GM11168 (cell line): ENCODE data around the gene RPL23.

ENCODE experiments used
- in situ Hi-C: fragments of 300-500 bp; cut with MboI; formaldehyde crosslinking; loops from one replicate; pipeline ENCODE4 v1.12.0; 2022; ENCODE audit warnings: low sequenced_read_pairs; ENCODE audit not compliant: unreplicated experiment

RPL23 gene

DNA sequence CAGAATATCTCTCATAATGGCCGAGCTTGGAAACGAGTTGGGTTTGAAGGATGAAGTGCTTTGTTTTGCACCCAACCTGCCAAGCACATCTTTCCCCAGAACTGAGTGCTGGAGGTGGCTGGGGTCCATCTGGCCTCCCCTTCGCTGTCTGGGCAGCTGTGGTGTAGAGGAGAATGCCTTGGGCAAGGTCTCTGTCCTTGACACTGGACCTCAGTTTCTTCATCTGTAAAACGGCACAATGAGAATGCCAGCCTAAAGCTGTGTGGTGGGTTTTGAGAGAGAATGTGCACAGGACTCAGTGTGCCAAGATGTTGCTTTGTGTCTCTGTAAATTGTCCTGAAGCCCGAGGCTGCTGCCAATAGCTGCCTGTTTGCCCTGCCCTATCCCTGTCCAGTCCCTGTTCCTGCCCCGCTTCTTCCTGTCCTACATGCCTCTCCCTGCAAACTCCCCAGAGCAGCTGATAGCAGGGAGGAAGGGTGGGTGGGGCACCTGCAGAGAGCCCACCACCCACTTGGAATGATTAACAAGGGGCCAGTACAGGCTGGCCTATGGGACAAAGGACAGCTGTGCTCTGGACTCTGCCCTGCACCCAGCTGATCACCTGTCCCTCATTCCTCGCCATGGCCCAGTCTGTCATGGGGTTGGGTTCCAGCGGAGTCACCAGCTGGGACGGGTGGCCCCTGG lies 31.7 kb upstream of the RPL23 start:
- in situ Hi-C loops: no loop called here

DNA sequence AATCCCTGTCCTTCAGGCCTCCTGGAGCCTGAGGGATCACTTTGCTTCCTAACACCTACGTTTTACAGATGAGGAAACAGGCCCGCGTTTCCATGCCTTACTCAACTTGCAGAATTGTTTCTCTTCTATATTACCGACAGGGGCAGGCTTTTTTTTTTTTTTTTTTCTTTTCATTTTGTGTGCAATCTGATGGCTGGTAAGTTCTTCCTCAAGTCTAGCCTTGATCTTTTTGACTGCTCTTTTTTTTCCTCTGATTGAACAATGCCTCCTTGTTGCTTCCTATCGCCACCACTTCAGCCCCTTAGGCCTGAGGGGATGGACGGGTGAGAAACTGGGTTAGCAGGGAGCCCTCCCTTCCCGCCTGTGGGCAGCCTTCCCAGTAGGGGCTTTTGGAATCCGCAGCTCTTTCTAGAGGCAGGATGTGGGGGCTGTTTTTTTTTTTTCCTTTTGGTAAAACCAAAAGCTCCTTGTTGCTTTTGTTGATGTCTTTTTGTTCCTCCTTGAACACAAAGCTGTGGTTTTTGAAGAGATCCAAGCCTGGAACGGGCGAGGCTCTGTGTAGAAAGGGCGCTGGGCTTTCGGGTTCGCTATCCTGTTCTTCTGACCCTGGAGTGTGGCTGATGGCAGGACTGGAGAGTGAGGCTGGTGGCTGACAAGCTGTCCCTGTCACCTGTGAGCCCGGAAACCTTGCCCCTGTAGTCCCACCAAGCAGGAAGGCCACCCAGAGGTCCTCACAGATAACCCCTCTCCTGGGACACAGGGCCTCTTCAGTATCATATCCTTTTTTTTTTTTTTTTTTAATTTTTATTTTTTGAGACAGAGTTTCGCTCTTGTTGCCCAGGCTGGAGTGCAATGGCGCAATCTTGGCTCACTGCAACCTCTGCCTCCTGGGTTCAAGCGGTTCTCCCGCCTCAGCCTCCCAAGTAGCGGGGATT lies 30.3 kb upstream of the RPL23 start:
- in situ Hi-C loops: no loop called here

DNA sequence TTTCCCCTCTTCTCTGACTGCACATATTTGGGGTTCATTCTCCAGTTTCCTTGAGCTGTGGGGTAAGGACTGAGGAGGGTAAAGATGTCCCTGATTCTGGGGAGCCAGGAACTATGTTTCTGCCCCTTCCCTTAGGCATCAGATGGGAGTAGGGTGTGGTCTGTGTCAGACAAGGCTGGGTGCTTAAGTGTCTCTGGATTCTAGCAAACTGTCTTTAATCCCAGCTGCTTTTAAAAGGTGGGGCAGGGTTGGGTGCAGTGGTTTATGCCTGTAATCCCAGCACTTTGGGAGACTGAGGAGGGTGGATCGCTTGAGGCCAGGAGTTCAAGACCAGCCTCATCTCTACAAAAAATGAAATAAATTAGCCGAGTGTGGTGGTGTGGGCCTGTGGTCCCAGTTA lies 29.3 kb upstream of the RPL23 start:
- in situ Hi-C loops: no loop called here

DNA sequence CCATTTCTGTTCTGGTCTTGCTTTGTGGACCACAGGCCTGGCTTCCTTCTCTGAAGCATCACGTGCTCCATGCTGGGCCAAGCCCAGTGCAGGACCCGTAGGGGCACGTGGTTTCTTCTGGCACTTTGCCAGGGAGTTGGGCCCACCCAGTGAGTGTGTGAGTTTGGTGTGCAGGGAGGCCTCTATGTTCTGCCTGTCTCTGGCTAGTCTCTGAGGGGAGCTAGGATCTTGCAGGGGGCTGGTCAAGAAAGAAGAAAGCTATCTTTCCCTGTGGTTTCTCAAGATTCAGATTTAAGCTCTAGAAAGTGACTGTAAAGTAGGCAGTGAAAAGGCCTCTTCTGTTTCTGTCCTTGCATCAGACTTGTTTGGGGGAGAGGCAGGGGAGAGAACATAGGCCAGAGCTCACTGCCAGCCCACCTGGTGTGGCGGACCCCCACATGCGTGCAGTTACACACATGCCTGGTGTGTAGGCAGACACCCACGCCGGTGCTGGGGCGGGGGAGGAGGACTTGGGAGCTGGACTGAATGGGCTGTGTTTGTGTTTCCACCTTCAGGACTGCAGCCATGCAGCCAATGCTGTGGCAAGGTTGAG lies 28.2 kb upstream of the RPL23 start:
- in situ Hi-C loops: no loop called here

DNA sequence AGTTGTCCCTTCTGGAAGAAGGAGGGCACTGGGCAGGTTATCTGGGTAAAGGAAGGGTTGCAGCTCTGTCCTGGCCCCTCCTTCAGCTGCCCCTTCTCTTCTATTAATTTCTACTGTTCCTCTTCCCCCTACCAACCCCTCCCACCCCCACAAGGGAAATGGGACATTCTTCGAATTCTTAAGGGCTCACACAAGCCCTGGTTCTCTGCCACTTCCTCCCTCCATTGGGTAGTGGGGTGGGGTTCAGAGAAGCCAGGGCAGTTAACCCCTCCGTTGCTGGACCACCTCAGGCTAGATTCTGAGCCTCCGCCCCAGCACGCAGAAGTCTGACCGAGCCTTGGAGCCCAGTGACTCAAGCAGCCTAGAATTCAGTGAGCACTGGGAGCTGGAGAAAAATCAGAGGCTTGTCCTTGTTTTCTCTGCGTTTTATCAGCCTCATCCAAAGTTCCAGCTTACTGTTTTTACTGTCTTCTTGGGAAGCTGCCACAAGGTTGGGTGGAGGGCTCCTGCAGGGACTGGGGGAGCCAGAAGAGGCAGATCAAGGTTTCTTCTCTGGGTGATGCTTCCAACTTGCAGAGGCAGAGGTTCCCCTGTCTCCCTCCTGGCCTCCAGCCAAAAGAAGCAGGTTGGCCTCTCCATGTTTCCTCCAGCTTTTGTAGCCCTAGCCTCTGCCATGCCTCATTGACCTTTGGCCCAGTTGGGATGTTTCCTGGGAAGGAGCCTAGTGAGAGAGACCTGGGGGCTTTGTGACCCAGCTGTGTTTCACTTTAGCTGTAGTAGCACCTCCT lies 26.6 kb upstream of the RPL23 start:
- in situ Hi-C loops: no loop called here

DNA sequence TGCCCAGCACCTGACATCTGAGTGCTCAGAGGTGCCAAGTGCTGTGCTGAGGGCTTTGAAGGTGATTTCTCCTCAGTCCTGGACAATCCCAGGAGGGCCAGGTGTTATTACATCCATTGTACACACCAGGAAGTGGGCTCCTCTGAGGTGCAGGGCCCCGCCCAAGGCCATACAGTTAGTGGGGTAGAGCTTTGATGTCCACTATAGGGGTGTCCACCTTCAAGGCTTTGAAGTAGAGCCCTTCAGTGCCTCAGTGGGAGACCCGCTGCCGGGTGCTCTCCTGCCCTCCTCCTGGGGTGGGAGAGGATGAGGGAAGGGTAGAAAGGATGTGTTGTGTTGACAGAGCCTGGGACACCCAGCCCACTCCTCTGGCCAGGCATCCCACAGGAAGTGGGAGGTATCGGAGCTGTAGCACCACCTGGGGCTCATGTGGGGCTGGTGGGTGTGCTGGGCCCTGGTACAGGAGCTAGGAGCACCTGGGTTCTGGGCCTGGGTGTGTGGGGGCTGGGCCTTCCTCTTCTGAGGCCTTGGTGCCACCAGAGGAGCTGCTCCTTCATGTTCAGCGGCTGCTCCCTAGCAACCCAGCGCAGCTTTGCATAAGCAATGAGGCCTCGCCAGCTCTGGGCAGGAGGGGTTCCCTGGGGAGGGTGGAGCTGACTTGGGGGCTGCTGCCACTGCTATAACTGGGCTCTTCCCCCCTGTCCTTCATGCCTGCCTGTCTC lies 23.8 kb upstream of the RPL23 start:
- in situ Hi-C loops: no loop called here

DNA sequence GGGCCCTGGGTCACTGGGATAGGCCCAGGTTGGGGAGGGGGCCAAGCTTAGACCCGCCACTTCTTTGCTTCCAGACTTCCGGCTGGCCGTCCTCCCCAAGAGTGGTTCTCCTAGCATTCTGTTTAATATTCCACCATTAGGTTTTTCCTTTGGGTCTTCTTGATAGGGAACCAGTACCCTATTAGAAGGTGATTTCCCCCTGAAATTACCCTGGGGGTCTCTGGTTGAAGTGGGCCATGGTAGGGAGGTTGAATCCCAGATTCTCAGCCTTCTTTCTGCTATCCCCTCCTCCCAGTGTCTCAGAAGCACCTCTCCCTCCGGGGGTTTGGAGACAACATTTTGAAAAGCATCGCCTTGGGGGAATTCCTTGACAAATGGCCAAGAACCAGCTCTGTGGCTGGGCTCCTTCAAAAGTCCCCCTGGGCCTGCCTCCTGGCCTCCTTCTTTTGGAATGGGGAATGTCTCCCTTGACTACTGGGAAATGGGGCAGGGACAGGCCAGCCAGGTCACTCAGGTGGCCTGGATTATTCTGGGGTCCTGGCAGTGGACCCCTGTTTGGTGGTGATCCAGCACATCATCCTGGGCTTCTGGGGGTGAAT lies 22.1 kb upstream of the RPL23 start:
- in situ Hi-C loops: no loop called here

DNA sequence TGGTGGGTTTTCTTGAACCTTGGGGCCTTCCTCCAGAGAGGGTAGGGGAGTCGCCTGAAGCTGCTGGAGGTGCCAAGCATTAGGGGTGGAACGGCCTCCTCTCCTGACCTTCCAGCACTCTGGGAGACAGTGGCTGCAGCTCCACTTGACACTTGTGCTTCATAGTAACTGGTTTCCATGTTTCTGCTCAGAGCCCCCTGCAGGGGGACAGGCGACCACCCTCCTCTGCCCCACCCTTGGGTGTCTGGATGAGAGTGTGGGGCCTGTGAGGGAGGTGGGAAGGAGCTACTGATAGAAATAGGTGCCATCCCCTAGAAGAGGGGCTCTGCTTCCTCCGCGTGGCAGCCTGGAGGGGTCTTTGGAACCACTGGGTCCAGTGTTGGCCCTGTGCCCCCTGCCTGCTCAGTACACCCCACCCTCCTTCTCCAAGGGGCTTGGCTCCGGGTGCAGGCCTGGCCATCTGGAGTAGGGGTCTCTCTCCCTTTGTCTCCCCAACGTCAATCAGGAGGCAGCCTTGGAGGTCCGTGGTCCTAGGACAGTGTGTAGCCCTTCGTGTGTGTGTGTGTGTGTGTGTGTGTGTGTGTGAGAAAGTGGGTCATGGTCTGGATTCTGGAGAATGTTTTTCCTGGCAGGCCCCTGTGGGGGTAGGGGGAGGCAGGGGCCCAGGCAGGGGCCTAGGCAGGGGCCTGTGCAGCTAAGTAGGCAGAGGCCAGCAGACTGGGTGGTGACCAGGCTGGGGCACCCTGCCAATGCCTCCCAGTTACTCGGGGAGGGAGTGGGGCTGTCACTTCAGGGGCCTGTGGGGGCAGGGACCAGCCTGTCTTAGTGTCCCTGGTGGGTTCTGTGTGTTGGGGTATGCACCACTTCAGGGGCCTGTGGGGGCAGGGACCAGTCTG lies 21.2 kb upstream of the RPL23 start:
- in situ Hi-C loops: no loop called here

DNA sequence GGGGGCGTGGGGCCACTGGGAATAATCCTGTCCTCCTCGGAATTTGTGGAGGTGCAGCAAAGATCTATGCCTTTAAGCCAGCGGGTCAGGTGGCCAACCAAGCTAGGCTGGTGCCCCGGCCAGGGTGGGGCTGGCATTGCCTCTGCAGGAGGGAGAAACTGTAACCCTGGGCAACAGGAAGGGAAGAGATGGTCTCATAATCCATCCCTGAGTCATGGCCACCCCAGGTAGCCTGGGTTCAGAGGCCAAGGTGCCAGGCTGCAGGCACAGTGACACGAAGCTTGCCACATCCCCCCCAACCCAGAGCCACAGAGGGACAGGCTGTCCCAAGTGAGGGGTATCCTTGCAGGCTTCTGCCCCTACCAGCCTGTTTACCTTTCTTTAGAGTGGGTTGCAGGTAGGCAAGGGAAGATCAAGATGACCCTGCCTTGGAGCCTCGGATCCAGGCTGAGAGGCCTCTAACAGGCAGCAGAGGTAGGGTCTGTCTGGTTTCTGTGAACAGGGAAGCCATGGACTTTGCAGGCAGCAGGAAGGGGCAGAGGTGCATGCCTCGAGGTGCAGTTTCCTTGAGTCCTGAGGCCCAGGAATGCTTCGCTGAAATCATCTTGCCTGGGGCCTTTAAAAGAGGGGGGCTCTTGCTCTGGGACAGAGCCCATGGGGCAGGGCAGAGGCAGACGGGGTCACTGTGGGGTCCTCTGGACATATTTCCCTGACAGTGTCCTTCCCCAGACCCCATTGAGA lies 20.3 kb upstream of the RPL23 start:
- in situ Hi-C loops: no loop called here

DNA sequence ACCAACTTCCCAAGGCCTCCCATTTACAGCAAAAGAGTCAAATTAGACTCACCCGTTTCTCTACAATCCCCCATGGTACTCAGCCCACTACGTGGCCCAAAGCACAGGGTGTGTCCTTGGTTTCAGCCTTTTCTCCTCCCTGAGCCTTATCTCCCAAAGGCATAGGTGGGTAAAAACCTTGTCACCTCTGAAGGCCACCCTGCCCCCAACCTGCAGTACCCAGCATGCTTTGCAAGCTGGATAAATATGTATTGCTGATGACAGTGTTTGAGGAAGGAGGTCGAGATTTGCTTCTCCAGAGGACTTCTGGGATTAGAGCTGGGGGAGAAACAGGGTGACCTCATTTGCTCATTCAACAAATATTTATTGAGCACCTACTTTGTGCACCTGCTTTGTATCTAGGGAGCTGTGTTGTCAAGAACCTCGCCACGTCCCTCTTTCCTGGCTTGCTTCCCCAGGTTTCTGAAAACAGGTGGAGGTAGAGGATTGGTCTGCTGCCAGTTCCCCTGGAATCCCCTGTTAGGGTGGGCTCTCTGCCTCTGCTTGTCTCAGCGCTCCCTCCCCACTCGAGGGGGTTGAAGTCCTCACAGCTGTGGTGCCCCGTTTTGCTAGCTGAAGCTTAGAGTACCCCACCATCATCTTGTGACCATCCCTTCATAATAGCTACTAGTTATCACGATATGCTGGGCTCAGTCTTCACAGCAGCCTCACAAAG lies 19.3 kb upstream of the RPL23 start:
- in situ Hi-C loops: no loop called here

DNA sequence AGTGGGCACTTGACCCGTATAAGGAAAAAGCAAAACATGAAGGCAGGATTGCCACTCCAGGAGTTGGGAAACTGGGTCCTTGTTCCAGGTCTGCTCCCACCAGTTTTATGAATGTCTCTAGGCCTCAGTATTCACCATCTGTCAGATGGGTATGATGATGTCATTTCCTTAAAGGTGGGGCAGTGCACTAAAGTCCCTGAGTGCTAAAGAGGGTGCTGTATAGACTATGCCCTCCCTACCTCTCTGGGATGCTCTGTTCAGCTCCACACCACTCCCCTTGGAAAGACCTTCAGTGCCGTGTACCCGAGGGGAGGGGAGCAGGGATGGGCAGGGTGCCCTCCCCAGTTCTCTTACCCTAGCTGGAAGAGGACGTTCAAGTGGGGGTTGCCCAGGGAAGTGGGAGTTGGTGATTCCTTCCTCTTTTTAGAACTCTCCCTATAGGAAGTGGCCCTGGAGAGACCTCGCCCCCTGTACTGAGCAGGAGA lies 18.5 kb upstream of the RPL23 start:
- in situ Hi-C loops: no loop called here

DNA sequence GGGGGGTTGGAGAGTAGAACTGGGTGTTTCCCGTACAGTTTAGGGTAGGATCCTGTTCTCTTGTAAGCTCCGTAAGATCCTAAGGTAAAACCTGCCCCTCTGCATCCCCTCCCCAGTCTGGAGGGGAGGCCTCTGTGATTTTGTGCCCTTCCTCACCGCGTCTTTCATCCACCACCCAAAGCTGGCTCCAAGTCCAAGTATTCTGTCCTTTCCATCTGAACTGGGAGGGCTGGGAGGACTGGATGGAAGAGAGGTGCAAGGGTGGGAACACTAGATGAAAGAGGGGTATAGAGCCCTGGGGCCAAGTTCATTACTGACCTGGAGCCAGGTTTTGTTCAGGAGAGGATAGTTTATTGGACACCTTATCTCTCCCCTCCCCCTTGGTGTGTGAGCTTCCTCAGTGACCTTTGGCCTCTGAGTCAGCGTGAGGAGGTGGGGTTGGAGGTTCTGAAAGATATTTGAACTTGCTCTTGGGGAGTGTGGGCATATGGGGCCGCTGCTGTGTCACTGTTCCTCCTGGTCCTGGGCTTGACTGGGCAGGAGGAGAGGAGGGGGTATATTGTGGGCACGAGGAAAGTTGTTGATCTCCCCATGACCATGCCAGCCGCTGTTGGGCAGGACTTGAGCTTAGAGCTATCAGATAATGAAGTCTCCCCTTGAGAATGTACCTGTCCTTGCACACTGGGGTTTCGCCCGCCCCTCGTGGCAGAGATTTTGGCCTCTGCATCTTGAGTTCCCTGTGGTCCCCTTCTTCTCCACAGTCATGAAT lies 17.9 kb upstream of the RPL23 start:
- in situ Hi-C loops: no loop called here

DNA sequence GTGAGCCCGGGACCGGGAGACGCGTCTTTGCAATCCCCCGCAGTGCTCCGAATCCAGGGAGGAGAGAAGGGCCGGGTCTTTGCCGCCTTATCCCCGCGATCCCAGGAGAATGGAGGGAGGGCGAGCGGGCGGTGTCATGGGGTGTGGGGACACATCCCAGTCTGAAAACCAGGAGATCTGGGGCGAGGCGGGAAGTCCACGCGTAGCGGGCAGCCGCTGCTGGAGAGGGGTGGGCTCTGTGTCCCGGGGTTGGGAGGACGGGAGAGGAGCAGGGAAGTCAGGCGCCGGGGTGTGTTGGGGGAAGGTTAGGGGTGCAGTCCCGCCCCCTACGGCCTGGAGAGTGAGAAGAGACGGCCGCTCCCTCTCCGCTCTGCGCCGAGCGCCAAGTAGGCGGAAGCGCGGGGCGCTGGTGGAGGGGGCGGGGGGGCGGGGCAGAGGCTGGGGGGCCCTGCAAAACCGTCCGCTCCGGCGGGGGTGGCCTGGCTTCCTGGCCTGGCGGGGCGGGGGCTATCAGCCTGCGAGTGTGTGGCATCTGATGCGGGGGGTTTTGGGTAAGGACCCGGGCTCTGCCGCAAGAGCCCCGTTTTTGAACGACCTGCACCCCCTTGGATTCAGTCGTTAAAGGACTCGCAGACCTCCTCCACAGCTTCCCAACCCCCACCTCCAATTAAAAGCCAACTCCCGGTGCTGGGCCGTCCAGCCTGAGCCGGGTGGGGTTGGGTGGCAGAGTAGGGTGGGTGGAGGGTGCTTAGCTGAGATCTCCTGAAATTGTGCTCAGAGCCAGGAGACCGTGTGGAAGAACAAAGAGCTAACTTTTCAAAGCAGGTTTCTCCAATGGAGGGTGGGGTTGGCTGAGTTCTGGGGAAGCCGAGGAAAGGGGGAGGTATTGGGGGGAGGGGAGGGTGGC lies 17.0 kb upstream of the RPL23 start:
- in situ Hi-C loops: no loop called here

DNA sequence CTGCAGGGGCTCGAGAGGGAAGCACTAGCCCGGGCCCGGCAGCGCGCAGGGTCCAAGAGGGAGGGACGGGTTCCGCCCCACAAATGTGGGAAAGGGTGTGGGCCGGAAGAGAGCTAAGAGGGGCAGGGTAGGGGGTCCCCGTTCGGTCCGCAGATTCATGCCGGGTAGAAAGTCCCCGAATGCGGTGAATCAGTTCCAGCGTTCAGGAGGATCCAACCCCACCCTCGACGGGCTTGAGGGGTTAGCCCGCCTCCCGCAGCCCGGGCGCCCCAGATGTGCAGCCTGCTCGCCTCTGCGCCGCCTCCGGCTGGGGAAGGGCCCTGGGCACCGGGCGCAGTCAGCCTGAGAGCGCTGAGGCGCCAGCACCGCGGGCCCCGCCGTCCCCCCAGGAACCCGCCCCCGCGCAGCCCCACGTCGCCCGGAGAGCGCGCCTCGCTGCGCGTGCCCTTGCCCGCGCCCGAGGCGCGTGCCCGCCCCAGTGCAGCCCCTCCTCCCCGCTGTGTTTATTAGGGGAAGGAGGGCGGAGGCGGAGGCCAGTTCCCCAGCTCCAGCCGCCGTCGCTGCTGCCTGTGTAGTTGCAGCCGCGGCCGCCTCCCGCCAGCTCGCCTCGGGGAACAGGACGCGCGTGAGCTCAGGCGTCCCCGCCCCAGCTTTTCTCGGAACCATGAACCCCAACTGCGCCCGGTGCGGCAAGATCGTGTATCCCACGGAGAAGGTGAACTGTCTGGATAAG lies 16.2 kb upstream of the RPL23 start, which contains the start of gene LASP1:
Gene LASP1, plus strand, starts transcription at position 533 of the 733 bp plus-strand sequence. Its CDS starts 132 bp downstream, at position 665.
- in situ Hi-C loops: no loop called here
